HepG2 (cell line): ENCODE measurements around the gene C1QL4. TPM values are rescaled to one million over a fixed set of nuclear protein-coding genes. Genes with fewer than 3 reads are reported as not detected.

Experiments used
- ATAC-seq: fragments of 200-7000 bp; cut with Tn5 transposase; 3 replicates; pipeline ENCODE4 v1.9.1; 2020; ENCODE audit warnings: mild to moderate bottlenecking, moderate library complexity
- BruUV-seq: library from RNA; stranded (reverse); fragments of 400-500 nt; replicated peaks from 2 replicates; lab custom pipeline; 2021; lab: Mats Ljungman, UMichigan
- CTCF ChIA-PET: fragments of 300-600 bp; formaldehyde crosslinking; extraction: SDS; loops from one replicate; lab custom pipeline; 2021; ENCODE audit warnings: low total read pairs, inconsistent platforms, low intra/inter-chr PET ratio; lab: Yijun Ruan, JAX
- POLR2A ChIA-PET: fragments of 350-600 bp; sonication (Branson Sonifier 250); formaldehyde crosslinking; loops from one replicate; lab custom pipeline; 2020; ENCODE audit warnings: antibody characterized with exemption, inconsistent platforms; lab: Yijun Ruan, JAX
- DNase-seq: peaks from one replicate; pipeline ENCODE4 v3.0.0-alpha.2; 2015; ENCODE audit warnings: low spot score
- FAIRE-seq: peaks from 3 replicates; lab custom pipeline; 2011; peaks lifted over from hg19 to GRCh38; lab: Jason Lieb, UNC
- H2AFZ ChIP-seq: one replicate; pipeline ENCODE4 v1.6.1; 2011; ENCODE audit warnings: low read length, inconsistent platforms
- H3K27ac ChIP-seq: fragments of 300-600 bp; 3 replicates; pipeline ENCODE4 v1.8.0; 2011; ENCODE audit warnings: mixed run types, mild to moderate bottlenecking, mixed read lengths, low read length, inconsistent platforms; ENCODE audit not compliant: insufficient read depth; ENCODE audit errors: extremely low read length
- H3K27me3 ChIP-seq, 2 experiments: fragments of 200-600 bp in 1 of 2; 2 replicates in 1 of 2; 3 replicates in 1 of 2; pipeline versions ENCODE4 v1.6.0 to v1.8.0; 2011; ENCODE audit warnings: low read length in 2 of 2, mild to moderate bottlenecking in 2 of 2, moderate library complexity in 2 of 2, inconsistent platforms in 1 of 2; ENCODE audit not compliant: insufficient read depth in 2 of 2, control insufficient read depth in 1 of 2
- H3K36me3 ChIP-seq, 2 experiments: fragments of 200-600 bp in 1 of 2; replicated peaks in 1 of 2; 2 replicates in 1 of 2; 3 replicates in 1 of 2; pipeline versions ENCODE4 v1.5.1 to v1.8.0; 2011; ENCODE audit warnings: low read length in 2 of 2, inconsistent platforms in 1 of 2; ENCODE audit not compliant: insufficient read depth in 2 of 2, control insufficient read depth in 1 of 2
- H3K4me1 ChIP-seq: 2 replicates; pipeline ENCODE4 v1.5.1; 2012; ENCODE audit warnings: low read length, inconsistent platforms; ENCODE audit not compliant: insufficient read depth
- H3K4me2 ChIP-seq: 2 replicates; pipeline ENCODE4 v1.6.0; 2011; ENCODE audit warnings: low read depth, low read length, inconsistent platforms
- H3K4me3 ChIP-seq, 3 experiments: fragments of 200-600 bp in 1 of 3; sonication (generic), shearing (Covaris generic) in 1 of 3; replicated peaks in 1 of 3; 2 replicates each; pipeline ENCODE4 v1.5.1; 2011 to 2016; ENCODE audit warnings: low read length in 3 of 3, inconsistent platforms in 2 of 3, low read depth in 2 of 3, mild to moderate bottlenecking in 2 of 3, control low read depth in 1 of 3, mixed read lengths in 1 of 3; ENCODE audit not compliant: insufficient read depth in 1 of 3
- H3K79me2 ChIP-seq: one replicate; pipeline ENCODE4 v1.6.1; 2011; ENCODE audit warnings: low read length, inconsistent platforms; ENCODE audit not compliant: insufficient read depth
- H3K9ac ChIP-seq: 2 replicates; pipeline ENCODE4 v1.6.0; 2011; ENCODE audit warnings: mild to moderate bottlenecking, low read depth, low read length, inconsistent platforms; ENCODE audit not compliant: insufficient read depth
- H3K9me3 ChIP-seq: 2 replicates; pipeline ENCODE4 v1.5.1; 2012; ENCODE audit warnings: mild to moderate bottlenecking, low read length
- H4K20me1 ChIP-seq: 2 replicates; pipeline ENCODE4 v1.6.0; 2011; ENCODE audit warnings: inconsistent platforms, mild to moderate bottlenecking, low read length, moderate library complexity; ENCODE audit not compliant: insufficient read depth
- ATF1 ChIP-seq: IDR thresholded peaks from 2 replicates; pipeline ENCODE4 v1.6.1; 2016; ENCODE audit warnings: mild to moderate bottlenecking, control low read depth
- CREB1 ChIP-seq, 2 experiments: fragments of 450-650 bp in 1 of 2; IDR thresholded peaks; 2 replicates each; pipeline ENCODE4 v1.6.1; 2016 to 2017; ENCODE audit warnings: control low read depth in 1 of 2, mild to moderate bottlenecking in 1 of 2, missing compliant biosample characterization in 1 of 2, missing genetic modification characterization in 1 of 2
- CREM ChIP-seq, 2 experiments: sonication (generic) in 1 of 2; formaldehyde crosslinking in 1 of 2; IDR thresholded peaks; 2 replicates each; pipeline versions ENCODE4 v1.4.0 to v1.6.1; 2016 to 2020; ENCODE audit warnings: antibody characterized with exemption in 1 of 2, mild to moderate bottlenecking in 1 of 2, missing genetic modification reagents in 1 of 2
- CTCF ChIP-seq: sonication (generic); formaldehyde crosslinking; IDR thresholded peaks from 2 replicates; pipeline ENCODE4 v1.5.0; 2020; ENCODE audit warnings: mild to moderate bottlenecking, missing genetic modification reagents, moderate library complexity
- FOXA3 ChIP-seq: IDR thresholded peaks from 2 replicates; pipeline ENCODE4 v1.6.1; 2016; ENCODE audit warnings: missing genetic modification reagents, missing compliant biosample characterization
- KDM1A ChIP-seq: IDR thresholded peaks from 2 replicates; pipeline ENCODE4 v1.6.1; 2016; ENCODE audit warnings: missing compliant biosample characterization
- LCORL ChIP-seq, 2 experiments: fragments of 450-650 bp in 1 of 2; sonication (generic) in 1 of 2; formaldehyde crosslinking in 1 of 2; IDR thresholded peaks; 2 replicates each; pipeline versions ENCODE4 v1.5.0 to v1.6.1; 2017 to 2020; ENCODE audit warnings: antibody characterized with exemption in 1 of 2, missing genetic modification reagents in 1 of 2
- MAFF ChIP-seq: IDR thresholded peaks from 2 replicates; pipeline ENCODE4 v1.6.1; 2011; ENCODE audit warnings: low read depth, low read length, improper control_type of control experiment
- NBN ChIP-seq: fragments of 450-650 bp; conservative IDR thresholded peaks from 2 replicates; pipeline ENCODE4 v1.6.1; 2017
- RAD21 ChIP-seq: fragments of 450-650 bp; formaldehyde crosslinking; IDR thresholded peaks from 2 replicates; pipeline ENCODE4 v1.5.0; 2020; ENCODE audit warnings: mild to moderate bottlenecking
- SMAD3 ChIP-seq: sonication (generic); formaldehyde crosslinking; IDR thresholded peaks from 2 replicates; pipeline ENCODE4 v1.4.0; 2020; ENCODE audit warnings: missing genetic modification reagents
- SMC3 ChIP-seq: IDR thresholded peaks from 2 replicates; pipeline ENCODE4 v1.6.1; 2011; ENCODE audit warnings: low read length, improper control_type of control experiment
- STAG1 ChIP-seq: sonication (generic); formaldehyde crosslinking; IDR thresholded peaks from 2 replicates; pipeline ENCODE4 v1.4.0; 2020; ENCODE audit warnings: missing genetic modification reagents
- ZBTB8A ChIP-seq: sonication (generic); formaldehyde crosslinking; IDR thresholded peaks from 2 replicates; pipeline ENCODE4 v1.4.0; 2020; ENCODE audit warnings: mild to moderate bottlenecking, low read depth, missing genetic modification reagents, borderline replicate concordance
- ZMYM3 ChIP-seq: sonication (generic); formaldehyde crosslinking; IDR thresholded peaks from 2 replicates; pipeline ENCODE4 v1.5.1; 2020; ENCODE audit warnings: mild to moderate bottlenecking, missing genetic modification reagents
- ZNF768 ChIP-seq: sonication (generic); formaldehyde crosslinking; IDR thresholded peaks from 2 replicates; pipeline ENCODE4 v1.4.0; 2020; ENCODE audit warnings: missing genetic modification reagents
- WGBS: methylation state at CpG from one replicate; pipeline ENCODE4 v1.1.6; 2017; ENCODE audit warnings: low lambda C conversion rate; 5-methylcytosine and 5-hydroxymethylcytosine counted together
- in situ Hi-C: cut with HindIII; loops from 2 replicates; pipeline ENCODE4 v1.10.0; 2017; ENCODE audit warnings: low pct_unique_long_range_greater_than_20kb; ENCODE audit not compliant: extremely low pct_ligation_motif_present
- intact Hi-C: fragments of 100-400 bp; cut with micrococcal nuclease; formaldehyde crosslinking; loops from one replicate; pipeline ENCODE4 v1.10.0; 2022; ENCODE audit not compliant: unreplicated experiment
- polyA plus RNA-seq, 8 experiments: library from polyadenylated mRNA; depleted of rRNA in 3 of 8; stranded (reverse) in 7 of 8; unstranded in 1 of 8; fragments of >200 nt; fragmentation: Illumina TruSeq in 4 of 8; extraction: Trizol in 4 of 8; gene quantifications; 2 replicates each; pipeline versions ENCODE4 v1.2.1 to v1.2.3, GENCODE V29; 2011 to 2016; ENCODE audit warnings: low read depth in 4 of 8, missing spikeins in 1 of 8, mixed read lengths in 1 of 8; ENCODE audit not compliant: insufficient read depth in 1 of 8
- total RNA-seq, 5 experiments: library from RNA; depleted of rRNA; stranded (reverse); fragments of >200 nt; fragmentation: Illumina TruSeq; extraction: Trizol; gene quantifications; 2 replicates each; pipeline ENCODE4 v1.2.3, GENCODE V29; 2016; ENCODE audit warnings: low read depth in 1 of 5
- TF ChIP-seq, protein P1 (sequence below): sonication (generic); formaldehyde crosslinking; IDR thresholded peaks from 2 replicates; pipeline ENCODE4 v1.4.0; 2020; ENCODE audit warnings: missing genetic modification reagents, borderline replicate concordance
- TF ChIP-seq, protein P2 (sequence below): sonication (generic); formaldehyde crosslinking; IDR thresholded peaks from 2 replicates; pipeline ENCODE4 v1.5.0; 2020; ENCODE audit warnings: missing genetic modification reagents

Gene C1QL4
- total and polyA plus RNA-seq, 2 of the 13 experiments (the other 11 are each of a cell fraction or from before 2014, with no cell fraction given) = 0.03 TPM; not detected in 1

GRCh38 chr12:49288412-49288853 lies 48.6 kb downstream of the C1QL4 start:
- Histone ChIP-seq H3K9ac (no peak overlapping the region), H3K9me3 (no peaks in the 10 kb centered on the region), H3K79me2 (no peaks in the 10 kb centered on the region), H2AFZ (no peak overlapping the region), H3K36me3 (no peaks in the 10 kb centered on the region), H3K4me1 (peaks cover 24% of the 10 kb centered on the region), H3K27ac (no peak overlapping the region), H3K4me3 (no peak overlapping the region), H3K27me3 (peaks cover 1 to 48% of the 10 kb centered on the region in 2 experiments), H4K20me1 (no peaks in the 10 kb centered on the region), H3K4me2 (no peak overlapping the region)
- peak; percentile 87 for FAIRE-seq
- peak; percentile 67; the same call in 1 of the 2 replicates for TF ChIP-seq ZMYM3 (CRISPR knock-in tag)
- TF ChIP-seq, protein P1, sequence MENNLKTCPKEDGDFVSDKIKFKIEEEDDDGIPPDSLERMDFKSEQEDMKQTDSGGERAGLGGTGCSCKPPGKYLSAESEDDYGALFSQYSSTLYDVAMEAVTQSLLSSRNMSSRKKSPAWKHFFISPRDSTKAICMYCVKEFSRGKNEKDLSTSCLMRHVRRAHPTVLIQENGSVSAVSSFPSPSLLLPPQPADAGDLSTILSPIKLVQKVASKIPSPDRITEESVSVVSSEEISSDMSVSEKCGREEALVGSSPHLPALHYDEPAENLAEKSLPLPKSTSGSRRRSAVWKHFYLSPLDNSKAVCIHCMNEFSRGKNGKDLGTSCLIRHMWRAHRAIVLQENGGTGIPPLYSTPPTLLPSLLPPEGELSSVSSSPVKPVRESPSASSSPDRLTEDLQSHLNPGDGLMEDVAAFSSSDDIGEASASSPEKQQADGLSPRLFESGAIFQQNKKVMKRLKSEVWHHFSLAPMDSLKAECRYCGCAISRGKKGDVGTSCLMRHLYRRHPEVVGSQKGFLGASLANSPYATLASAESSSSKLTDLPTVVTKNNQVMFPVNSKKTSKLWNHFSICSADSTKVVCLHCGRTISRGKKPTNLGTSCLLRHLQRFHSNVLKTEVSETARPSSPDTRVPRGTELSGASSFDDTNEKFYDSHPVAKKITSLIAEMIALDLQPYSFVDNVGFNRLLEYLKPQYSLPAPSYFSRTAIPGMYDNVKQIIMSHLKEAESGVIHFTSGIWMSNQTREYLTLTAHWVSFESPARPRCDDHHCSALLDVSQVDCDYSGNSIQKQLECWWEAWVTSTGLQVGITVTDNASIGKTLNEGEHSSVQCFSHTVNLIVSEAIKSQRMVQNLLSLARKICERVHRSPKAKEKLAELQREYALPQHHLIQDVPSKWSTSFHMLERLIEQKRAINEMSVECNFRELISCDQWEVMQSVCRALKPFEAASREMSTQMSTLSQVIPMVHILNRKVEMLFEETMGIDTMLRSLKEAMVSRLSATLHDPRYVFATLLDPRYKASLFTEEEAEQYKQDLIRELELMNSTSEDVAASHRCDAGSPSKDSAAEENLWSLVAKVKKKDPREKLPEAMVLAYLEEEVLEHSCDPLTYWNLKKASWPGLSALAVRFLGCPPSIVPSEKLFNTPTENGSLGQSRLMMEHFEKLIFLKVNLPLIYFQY (CRISPR knock-in tag) = no peak
- TF ChIP-seq, protein P2, sequence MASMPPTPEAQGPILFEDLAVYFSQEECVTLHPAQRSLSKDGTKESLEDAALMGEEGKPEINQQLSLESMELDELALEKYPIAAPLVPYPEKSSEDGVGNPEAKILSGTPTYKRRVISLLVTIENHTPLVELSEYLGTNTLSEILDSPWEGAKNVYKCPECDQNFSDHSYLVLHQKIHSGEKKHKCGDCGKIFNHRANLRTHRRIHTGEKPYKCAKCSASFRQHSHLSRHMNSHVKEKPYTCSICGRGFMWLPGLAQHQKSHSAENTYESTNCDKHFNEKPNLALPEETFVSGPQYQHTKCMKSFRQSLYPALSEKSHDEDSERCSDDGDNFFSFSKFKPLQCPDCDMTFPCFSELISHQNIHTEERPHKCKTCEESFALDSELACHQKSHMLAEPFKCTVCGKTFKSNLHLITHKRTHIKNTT (CRISPR knock-in tag) = no peak
- TF ChIP-seq STAG1 (CRISPR knock-in tag) = peak; percentile 71
- TF ChIP-seq CREB1 (IDR thresholded peaks at IDR 0.05) = peak; percentile 61
- TF ChIP-seq CREB1 (CRISPR knock-in tag; IDR thresholded peaks at IDR 0.05) = peak; percentile 82; the same call in 1 of the 2 replicates
- peak; percentile 92; the same call in 1 of the 2 replicates for TF ChIP-seq ZNF768 (CRISPR knock-in tag)
- no peak for TF ChIP-seq LCORL (IDR thresholded peaks at IDR 0.05)
- 0 out of 2 replicates have a peak, but pooled peaks have one; percentile 27 for TF ChIP-seq LCORL (CRISPR knock-in tag; IDR thresholded peaks at IDR 0.05)
- 0 out of 2 replicates have a peak, but pooled peaks have one; percentile 52 for TF ChIP-seq KDM1A (CRISPR knock-in tag)
- TF ChIP-seq SMC3 = peak; percentile 32; the same call in 1 of the 2 replicates
- no peak for TF ChIP-seq ZBTB8A (CRISPR knock-in tag)
- TF ChIP-seq ATF1 = 0 out of 2 replicates have a peak, but pooled peaks have one; percentile 48
- no peak for TF ChIP-seq NBN
- peak; percentile 51; the same call in 1 of the 2 replicates for TF ChIP-seq CREM (IDR thresholded peaks at IDR 0.05)
- no peak for TF ChIP-seq CREM (CRISPR knock-in tag; IDR thresholded peaks at IDR 0.05)
- peak; percentile 84 for TF ChIP-seq CTCF (CRISPR knock-in tag)
- 0 out of 2 replicates have a peak, but pooled peaks have one; percentile 8 for TF ChIP-seq FOXA3 (CRISPR knock-in tag)
- 0 out of 2 replicates have a peak, but pooled peaks have one; percentile 10 for TF ChIP-seq MAFF
- no peak for TF ChIP-seq SMAD3 (CRISPR knock-in tag)
- TF ChIP-seq RAD21 (CRISPR knock-in tag) = peak; percentile 55; the same call in 1 of the 2 replicates
- WGBS = 4% methylated on average over 11 of the region's 11 CpGs
- in situ Hi-C loops (loop anchor here (10.0 kb wide), 1 partner anchor 56 kb away; the partner anchor contains the start of gene DNAJC22), intact Hi-C loops (loop anchor here (2.0 kb wide), 2 partner anchors 54 to 226 kb away; no protein-coding TSS in a partner anchor)
- no TSS peak for BruUV-seq
- peak; percentile 34 for DNase-seq
- POLR2A ChIA-PET = interaction anchor here (1.2 to 1.4 kb wide), 2 partner anchors 23 to 34 kb away, joined by 3 to 4 read pairs; partner anchors contain the start of gene TROAP
- ATAC-seq = peak; percentile 25; the same call in 1 of the 3 replicates
- CTCF ChIA-PET = interaction anchor here (1.2 to 2.6 kb wide), 5 partner anchors 8 to 59 kb away, joined by 3 to 16 read pairs (median 4); partner anchors contain the start of gene C1QL4
